Brain microvascular endothelial cell (primary cell): Measurements from ENCODE around the gene INPP4B.
A peak's percentile ranks its signal among the peaks of the same experiment; 100 is the strongest.

Experiments
- DNase-seq: peaks from one replicate; pipeline ENCODE4 v3.0.0-alpha.2; 2020
- H3K27ac ChIP-seq: fragments of 250-450 bp; sonication (Bioruptor Pico); 2 replicates; pipeline ENCODE4 v1.5.1; 2020; ENCODE audit warnings: mild to moderate bottlenecking, moderate library complexity
- H3K27me3 ChIP-seq: fragments of 250-450 bp; sonication (Bioruptor Pico); replicated peaks from 2 replicates; pipeline ENCODE4 v1.5.1; 2020; ENCODE audit warnings: mild to moderate bottlenecking
- H3K36me3 ChIP-seq: fragments of 250-450 bp; sonication (Bioruptor Pico); replicated peaks from 2 replicates; pipeline ENCODE4 v1.5.1; 2020; ENCODE audit warnings: mild to moderate bottlenecking
- H3K4me3 ChIP-seq: 2 replicates; pipeline ENCODE4 v1.5.1; 2011; ENCODE audit warnings: low read depth, mild to moderate bottlenecking, control low read depth, low read length, moderate library complexity
- CTCF ChIP-seq: IDR thresholded peaks from 2 replicates; pipeline ENCODE4 v1.5.1; 2011; ENCODE audit warnings: low read depth, mild to moderate bottlenecking, moderate library complexity, low read length, control low read depth, inconsistent platforms; ENCODE audit errors: missing control alignments
- in situ Hi-C: cut with HindIII; loops from 2 replicates; pipeline ENCODE4 v1.10.0; 2017; ENCODE audit warnings: low sequenced_read_pairs, low pct_ligation_motif_present

INPP4B gene

GRCh38 chr4:142121448-142122350 lies 724.4 kb downstream of the INPP4B start:
- Histone ChIP-seq H3K36me3 (no peaks in the 10 kb centered on the region), H3K4me3 (no peak overlapping the region), H3K27ac (no peak overlapping the region), H3K27me3 (no peaks in the 10 kb centered on the region)
- no peak for TF ChIP-seq CTCF
- in situ Hi-C loops: no loop called here
- no peak for DNase-seq

GRCh38 chr4:142120921-142121320 lies 725.2 kb downstream of the INPP4B start:
- no peak overlapping the region for H3K4me3 ChIP-seq
- H3K27ac ChIP-seq: no peak overlapping the region
- H3K27me3 ChIP-seq: no peaks in the 10 kb centered on the region
- in situ Hi-C loops: no loop called here
- no peak for DNase-seq
- H3K36me3 ChIP-seq: no peaks in the 10 kb centered on the region
- TF ChIP-seq CTCF: no peak

DNA sequence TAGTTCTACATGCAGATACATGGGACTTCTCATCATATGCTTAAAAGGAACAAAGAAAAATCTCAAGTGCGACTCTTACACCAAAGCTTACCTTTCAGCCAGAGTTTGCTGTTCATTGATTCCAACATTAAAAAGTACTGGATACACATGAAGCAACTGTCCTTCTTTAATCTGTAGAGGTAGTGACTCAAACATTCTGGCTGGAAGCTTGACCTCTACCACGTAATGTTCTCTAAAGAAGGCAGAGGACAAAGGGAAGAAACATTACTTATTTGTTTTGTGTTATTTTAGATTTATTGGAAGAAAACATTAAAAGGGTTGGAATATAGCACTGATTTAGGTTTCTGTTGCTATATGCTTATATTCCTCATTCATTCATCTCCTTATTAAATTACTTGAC lies 733.6 kb downstream of the INPP4B start:
- no peak for TF ChIP-seq CTCF
- Histone ChIP-seq H3K36me3 (no peaks in the 10 kb centered on the region), H3K27ac (no peak overlapping the region), H3K4me3 (no peak overlapping the region), H3K27me3 (no peaks in the 10 kb centered on the region)
- in situ Hi-C loops: no loop called here
- DNase-seq: peak; percentile 16

- TF ChIP-seq CTCF: no peak
- Histone ChIP-seq H3K27me3 (no peaks in the 10 kb centered on the region), H3K27ac (no peak overlapping the region), H3K36me3 (no peaks in the 10 kb centered on the region), H3K4me3 (no peak overlapping the region)
- in situ Hi-C loops: no loop called here
- no peak for DNase-seq
Measured at GRCh38 chr4:142110136-142110535, 736.0 kb downstream of the INPP4B start.

DNA sequence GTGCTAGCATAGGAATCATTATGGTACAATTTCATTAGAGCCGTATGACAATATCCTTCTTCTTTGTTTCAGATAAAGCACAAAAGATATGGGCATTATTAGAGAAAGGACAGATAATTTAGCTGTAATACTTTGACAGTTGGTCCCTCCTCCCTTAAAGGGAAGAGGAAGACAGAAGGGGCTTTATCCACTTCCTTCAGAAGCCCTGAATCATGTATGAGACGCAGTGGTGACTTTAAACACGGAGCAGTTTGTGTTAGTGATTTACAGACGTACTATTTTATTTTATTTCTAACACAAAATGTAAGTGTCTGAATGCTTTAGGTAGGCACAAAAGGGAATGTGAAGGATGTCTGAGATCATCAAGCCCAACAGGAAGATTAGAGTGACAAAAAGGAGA lies 742.1 kb downstream of the INPP4B start:
- no peaks in the 10 kb centered on the region for H3K27me3 ChIP-seq
- no peak for DNase-seq
- no peaks in the 10 kb centered on the region for H3K36me3 ChIP-seq
- in situ Hi-C loops: no loop called here
- no peak overlapping the region for H3K4me3 ChIP-seq
- TF ChIP-seq CTCF: no peak
- no peak overlapping the region for H3K27ac ChIP-seq

- no peak for DNase-seq
- Histone ChIP-seq H3K27me3 (no peaks in the 10 kb centered on the region), H3K4me3 (no peak overlapping the region), H3K27ac (no peak overlapping the region), H3K36me3 (no peaks in the 10 kb centered on the region)
- no peak for TF ChIP-seq CTCF
- in situ Hi-C loops: no loop called here
Measured at GRCh38 chr4:142101401-142101800, 744.7 kb downstream of the INPP4B start.
